HepG2 (cell line): ENCODE measurements around the gene CDT1. TPM values are rescaled to one million over a fixed set of nuclear protein-coding genes. Genes with fewer than 3 reads are reported as not detected.

Experiments used
- ARID5B ChIP-seq: IDR thresholded peaks from 2 replicates; pipeline ENCODE4 v1.4.0; 2020; ENCODE audit warnings: mild to moderate bottlenecking, missing genetic modification reagents
- E2F2 ChIP-seq: sonication (generic); formaldehyde crosslinking; IDR thresholded peaks from 2 replicates; pipeline ENCODE4 v1.4.0; 2020; ENCODE audit warnings: missing genetic modification reagents, borderline replicate concordance
- EZH2 ChIP-seq: conservative IDR thresholded peaks from 2 replicates; pipeline ENCODE4 v1.6.1; 2012; ENCODE audit warnings: mild to moderate bottlenecking, low read depth, low read length, moderate library complexity
- IKZF4 ChIP-seq: sonication (generic); formaldehyde crosslinking; IDR thresholded peaks from 2 replicates; pipeline ENCODE4 v1.5.1; 2020; ENCODE audit warnings: borderline replicate concordance, mild to moderate bottlenecking, low read depth, missing genetic modification reagents; ENCODE audit errors: not compliant biosample characterization
- MYNN ChIP-seq: sonication (generic); formaldehyde crosslinking; IDR thresholded peaks from 2 replicates; pipeline ENCODE4 v1.4.0; 2020; ENCODE audit warnings: mild to moderate bottlenecking, low read depth, missing genetic modification reagents
- NCOA5 ChIP-seq: sonication (generic); formaldehyde crosslinking; IDR thresholded peaks from 2 replicates; pipeline ENCODE4 v1.4.0; 2020; ENCODE audit warnings: missing genetic modification reagents
- NCOR1 ChIP-seq: fragments of 200-600 bp; sonication (generic); IDR thresholded peaks from 2 replicates; pipeline ENCODE4 v1.7.0; 2017; ENCODE audit warnings: antibody characterized with exemption, low read length, borderline replicate concordance
- NR1H2 ChIP-seq: sonication (generic); formaldehyde crosslinking; IDR thresholded peaks from 2 replicates; pipeline ENCODE4 v1.8.1; 2022; ENCODE audit warnings: low read depth, missing genetic modification reagents, borderline replicate concordance
- PTBP1 ChIP-seq: fragments of 200-400 bp; formaldehyde crosslinking; IDR thresholded peaks from 2 replicates; pipeline ENCODE4 v1.6.1; 2018; ENCODE audit warnings: low read length, low read depth; ENCODE audit not compliant: poor library complexity, severe bottlenecking
- SRSF4 ChIP-seq: fragments of 200-400 bp; formaldehyde crosslinking; IDR thresholded peaks from one replicate; pipeline ENCODE4 v1.6.1; 2018; ENCODE audit warnings: mild to moderate bottlenecking, low read depth, low read length, moderate library complexity; ENCODE audit not compliant: poor library complexity, severe bottlenecking
- TBL1XR1 ChIP-seq: fragments of 150-350 bp; IDR thresholded peaks from 2 replicates; pipeline ENCODE4 v1.6.1; 2014; ENCODE audit warnings: borderline replicate concordance, low read length; ENCODE audit not compliant: partially characterized antibody
- YEATS4 ChIP-seq: sonication (generic); formaldehyde crosslinking; IDR thresholded peaks from 2 replicates; pipeline ENCODE4 v1.4.0; 2020; ENCODE audit warnings: missing genetic modification reagents, borderline replicate concordance
- ZFP90 ChIP-seq: sonication (generic); formaldehyde crosslinking; IDR thresholded peaks from 2 replicates; pipeline ENCODE4 v1.8.0; 2022; ENCODE audit warnings: missing genetic modification reagents, mild to moderate bottlenecking, inconsistent platforms, borderline replicate concordance
- ZNF326 ChIP-seq: sonication (generic); formaldehyde crosslinking; IDR thresholded peaks from 2 replicates; pipeline ENCODE4 v1.4.0; 2020; ENCODE audit warnings: missing genetic modification reagents, borderline replicate concordance
- ZNF644 ChIP-seq: IDR thresholded peaks from 2 replicates; pipeline ENCODE4 v1.6.1; 2016; ENCODE audit warnings: low read depth
- ZSCAN29 ChIP-seq: sonication (generic); formaldehyde crosslinking; conservative IDR thresholded peaks from 2 replicates; pipeline ENCODE4 v1.4.0; 2020; ENCODE audit warnings: mild to moderate bottlenecking, missing genetic modification reagents
- ZSCAN9 ChIP-seq: IDR thresholded peaks from 2 replicates; pipeline ENCODE4 v1.6.1; 2016; ENCODE audit warnings: borderline replicate concordance
- polyA plus RNA-seq, 8 experiments: library from polyadenylated mRNA; depleted of rRNA in 3 of 8; stranded (reverse) in 7 of 8; unstranded in 1 of 8; fragments of >200 nt; fragmentation: Illumina TruSeq in 4 of 8; extraction: Trizol in 4 of 8; gene quantifications; 2 replicates each; pipeline versions ENCODE4 v1.2.1 to v1.2.3, GENCODE V29; 2011 to 2016; ENCODE audit warnings: low read depth in 4 of 8, missing spikeins in 1 of 8, mixed read lengths in 1 of 8; ENCODE audit not compliant: insufficient read depth in 1 of 8
- total RNA-seq, 5 experiments: library from RNA; depleted of rRNA; stranded (reverse); fragments of >200 nt; fragmentation: Illumina TruSeq; extraction: Trizol; gene quantifications; 2 replicates each; pipeline ENCODE4 v1.2.3, GENCODE V29; 2016; ENCODE audit warnings: low read depth in 1 of 5
- TF ChIP-seq, protein P1 (sequence below): sonication (generic); formaldehyde crosslinking; IDR thresholded peaks from 2 replicates; pipeline ENCODE4 v1.4.0; 2020; ENCODE audit warnings: missing genetic modification reagents
- TF ChIP-seq, protein P2 (sequence below): sonication (generic); formaldehyde crosslinking; IDR thresholded peaks from 2 replicates; pipeline ENCODE4 v1.8.1; 2023; ENCODE audit warnings: mild to moderate bottlenecking, missing genetic modification reagents

Gene CDT1
- total and polyA plus RNA-seq, 2 of the 13 experiments (the other 11 are each of a cell fraction or from before 2014, with no cell fraction given) = 23.1 to 23.8 TPM

DNA sequence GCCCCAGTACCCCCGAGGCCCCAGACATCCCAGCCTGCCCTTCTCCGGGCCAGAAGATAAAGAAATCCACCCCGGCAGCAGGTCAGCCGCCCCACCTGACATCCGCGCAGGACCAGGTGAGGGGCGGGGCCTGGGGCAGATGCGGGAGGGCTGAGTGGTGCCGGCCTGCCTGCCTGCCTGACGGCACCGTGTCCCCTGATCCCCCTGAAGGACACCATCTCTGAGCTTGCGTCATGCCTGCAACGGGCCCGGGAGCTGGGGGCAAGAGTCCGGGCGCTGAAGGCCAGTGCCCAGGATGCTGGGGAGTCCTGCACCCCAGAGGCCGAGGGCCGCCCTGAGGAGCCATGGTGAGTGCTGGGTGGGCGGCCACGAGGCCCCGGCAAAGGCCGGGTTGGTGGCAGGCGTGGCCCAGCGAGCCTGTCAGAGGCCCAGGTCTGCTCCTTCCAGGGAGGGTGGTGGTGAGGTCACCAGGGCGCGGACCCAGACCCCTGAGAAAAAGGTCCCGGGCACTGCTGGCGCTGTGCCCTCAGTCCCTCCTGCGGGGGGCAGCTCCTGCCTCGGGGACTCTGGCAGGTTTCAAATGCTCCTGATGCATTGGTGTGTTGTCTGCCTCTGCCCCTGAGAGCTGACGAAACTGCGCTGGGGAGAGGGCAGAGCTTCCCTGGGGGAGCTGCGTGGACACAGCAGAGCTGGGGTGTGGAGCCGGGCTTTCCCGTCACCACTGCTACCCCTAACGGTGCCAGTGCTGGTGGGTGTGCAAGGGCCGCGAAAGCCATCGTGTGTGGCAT is 1.2 kb downstream of the CDT1 start (continued):
- TF ChIP-seq E2F2 (CRISPR knock-in tag) (no peak), MYNN (CRISPR knock-in tag) (no peak), SRSF4 (no peak), ZNF326 (CRISPR knock-in tag) (no peak), EZH2 (no peak), ARID5B (CRISPR knock-in tag) (peak; percentile 54; the same call in 1 of the 2 replicates), ZSCAN29 (CRISPR knock-in tag) (no peak), PTBP1 (no peak), IKZF4 (CRISPR knock-in tag) (no peak), NR1H2 (CRISPR knock-in tag) (no peak), NCOR1 (no peak; the same call in 1 of the 2 replicates), ZSCAN9 (CRISPR knock-in tag) (no peak), ZFP90 (CRISPR knock-in tag) (no peak; the same call in 1 of the 2 replicates), NCOA5 (CRISPR knock-in tag) (no peak), ZNF644 (CRISPR knock-in tag) (no peak), TBL1XR1 (no peak), YEATS4 (CRISPR knock-in tag) (peak; percentile 63; the same call in 1 of the 2 replicates)
- TF ChIP-seq, protein P1, sequence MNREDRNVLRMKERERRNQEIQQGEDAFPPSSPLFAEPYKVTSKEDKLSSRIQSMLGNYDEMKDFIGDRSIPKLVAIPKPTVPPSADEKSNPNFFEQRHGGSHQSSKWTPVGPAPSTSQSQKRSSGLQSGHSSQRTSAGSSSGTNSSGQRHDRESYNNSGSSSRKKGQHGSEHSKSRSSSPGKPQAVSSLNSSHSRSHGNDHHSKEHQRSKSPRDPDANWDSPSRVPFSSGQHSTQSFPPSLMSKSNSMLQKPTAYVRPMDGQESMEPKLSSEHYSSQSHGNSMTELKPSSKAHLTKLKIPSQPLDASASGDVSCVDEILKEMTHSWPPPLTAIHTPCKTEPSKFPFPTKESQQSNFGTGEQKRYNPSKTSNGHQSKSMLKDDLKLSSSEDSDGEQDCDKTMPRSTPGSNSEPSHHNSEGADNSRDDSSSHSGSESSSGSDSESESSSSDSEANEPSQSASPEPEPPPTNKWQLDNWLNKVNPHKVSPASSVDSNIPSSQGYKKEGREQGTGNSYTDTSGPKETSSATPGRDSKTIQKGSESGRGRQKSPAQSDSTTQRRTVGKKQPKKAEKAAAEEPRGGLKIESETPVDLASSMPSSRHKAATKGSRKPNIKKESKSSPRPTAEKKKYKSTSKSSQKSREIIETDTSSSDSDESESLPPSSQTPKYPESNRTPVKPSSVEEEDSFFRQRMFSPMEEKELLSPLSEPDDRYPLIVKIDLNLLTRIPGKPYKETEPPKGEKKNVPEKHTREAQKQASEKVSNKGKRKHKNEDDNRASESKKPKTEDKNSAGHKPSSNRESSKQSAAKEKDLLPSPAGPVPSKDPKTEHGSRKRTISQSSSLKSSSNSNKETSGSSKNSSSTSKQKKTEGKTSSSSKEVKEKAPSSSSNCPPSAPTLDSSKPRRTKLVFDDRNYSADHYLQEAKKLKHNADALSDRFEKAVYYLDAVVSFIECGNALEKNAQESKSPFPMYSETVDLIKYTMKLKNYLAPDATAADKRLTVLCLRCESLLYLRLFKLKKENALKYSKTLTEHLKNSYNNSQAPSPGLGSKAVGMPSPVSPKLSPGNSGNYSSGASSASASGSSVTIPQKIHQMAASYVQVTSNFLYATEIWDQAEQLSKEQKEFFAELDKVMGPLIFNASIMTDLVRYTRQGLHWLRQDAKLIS (CRISPR knock-in tag) = no peak
- TF ChIP-seq, protein P2, sequence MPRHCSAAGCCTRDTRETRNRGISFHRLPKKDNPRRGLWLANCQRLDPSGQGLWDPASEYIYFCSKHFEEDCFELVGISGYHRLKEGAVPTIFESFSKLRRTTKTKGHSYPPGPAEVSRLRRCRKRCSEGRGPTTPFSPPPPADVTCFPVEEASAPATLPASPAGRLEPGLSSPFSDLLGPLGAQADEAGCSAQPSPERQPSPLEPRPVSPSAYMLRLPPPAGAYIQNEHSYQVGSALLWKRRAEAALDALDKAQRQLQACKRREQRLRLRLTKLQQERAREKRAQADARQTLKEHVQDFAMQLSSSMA (CRISPR knock-in tag) = no peak
